CD4-positive, alpha-beta T cell treated with Interleukin-4 for 4 hours (primary cell): Measurements from ENCODE around the gene SRP9.
A peak's percentile ranks its signal among the peaks of the same experiment; 100 is the strongest.

Experiments used
- DNase-seq: peaks from one replicate; pipeline ENCODE4 v3.0.0-alpha.2; 2020

Gene SRP9

GRCh38 chr1:225777583-225778336 lies at the start of gene SRP9:
Gene SRP9, plus strand, starts transcription at chr1:225777826. Its CDS starts 115 bp downstream, at chr1:225777941.
- peak; percentile 99 for DNase-seq

- DNase-seq = no peak
These were observed 46.1 kb upstream of the SRP9 start for GRCh38 chr1:225731491-225731890.

GRCh38 chr1:225733254-225733653 lies 44.4 kb upstream of the SRP9 start:
- DNase-seq = no peak

GRCh38 chr1:225735252-225736149 lies 42.1 kb upstream of the SRP9 start:
- no peak for DNase-seq

- DNase-seq = no peak
These were observed 41.1 kb upstream of the SRP9 start for GRCh38 chr1:225736437-225737098.

- no peak for DNase-seq
These were observed 40.5 kb upstream of the SRP9 start for GRCh38 chr1:225737161-225737560.

GRCh38 chr1:225737866-225738265 lies 39.8 kb upstream of the SRP9 start:
- DNase-seq = no peak

GRCh38 chr1:225738763-225739162 lies 38.9 kb upstream of the SRP9 start:
- DNase-seq = no peak

- DNase-seq = no peak
These were observed 38.0 kb upstream of the SRP9 start for GRCh38 chr1:225739542-225740107.

- DNase-seq = no peak
These were observed 32.9 kb upstream of the SRP9 start for GRCh38 chr1:225744745-225745144.

- DNase-seq = no peak
These were observed 32.4 kb upstream of the SRP9 start for GRCh38 chr1:225745273-225745672.

- DNase-seq = no peak
These were observed 31.1 kb upstream of the SRP9 start for GRCh38 chr1:225746361-225747179.

GRCh38 chr1:225747566-225747965 lies 30.1 kb upstream of the SRP9 start:
- no peak for DNase-seq

- no peak for DNase-seq
These were observed 29.1 kb upstream of the SRP9 start for GRCh38 chr1:225748529-225748928.

- no peak for DNase-seq
These were observed 27.9 kb upstream of the SRP9 start for GRCh38 chr1:225749706-225750105.

GRCh38 chr1:225750420-225750819 lies 27.2 kb upstream of the SRP9 start:
- no peak for DNase-seq

- no peak for DNase-seq
These were observed 26.5 kb upstream of the SRP9 start for GRCh38 chr1:225750875-225751824.

GRCh38 chr1:225752245-225752644 lies 25.4 kb upstream of the SRP9 start:
- DNase-seq = no peak

- DNase-seq = no peak
These were observed 22.5 kb upstream of the SRP9 start for GRCh38 chr1:225754940-225755641.

GRCh38 chr1:225755671-225756319 lies 21.8 kb upstream of the SRP9 start:
- no peak for DNase-seq
